Measurements from ENCODE around the gene MIA.
"Not testable (repeated sequence)": the region's sequence is repeated elsewhere in the genome, so short reads cannot be mapped to it uniquely, and the experiment has no call there.

MIA gene

DNA sequence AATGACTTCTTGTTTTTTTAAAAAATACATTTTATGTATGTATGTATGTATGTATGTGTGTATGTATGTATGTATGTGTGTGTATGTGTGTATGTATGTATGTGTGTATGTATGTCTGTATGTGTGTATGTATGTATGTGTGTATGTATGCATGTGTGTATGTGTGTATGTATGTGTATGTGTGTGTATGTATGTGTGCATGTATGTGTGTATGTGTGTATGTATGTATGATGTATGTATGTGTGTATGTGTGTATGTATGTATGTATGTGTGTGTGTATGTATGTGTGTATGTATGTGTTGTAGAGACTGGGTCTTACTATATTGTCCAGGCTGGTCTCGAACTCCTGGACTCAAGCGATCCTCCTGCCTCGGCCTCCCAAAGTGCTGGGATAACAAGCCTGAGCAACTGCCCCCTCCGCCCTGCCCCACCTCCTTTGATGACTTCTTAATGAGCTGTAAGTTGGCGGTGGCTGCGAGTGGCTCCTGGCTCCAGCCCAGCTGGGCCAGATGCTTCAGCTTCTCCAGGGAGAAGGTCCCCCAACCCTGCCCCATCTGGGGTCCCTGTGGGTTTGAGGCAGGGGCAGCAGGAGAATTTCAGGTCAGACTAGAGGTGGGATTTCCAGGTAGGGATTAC is 50.3 kb downstream of the MIA start:
- DNase-seq = not testable (repeated sequence)

DNA sequence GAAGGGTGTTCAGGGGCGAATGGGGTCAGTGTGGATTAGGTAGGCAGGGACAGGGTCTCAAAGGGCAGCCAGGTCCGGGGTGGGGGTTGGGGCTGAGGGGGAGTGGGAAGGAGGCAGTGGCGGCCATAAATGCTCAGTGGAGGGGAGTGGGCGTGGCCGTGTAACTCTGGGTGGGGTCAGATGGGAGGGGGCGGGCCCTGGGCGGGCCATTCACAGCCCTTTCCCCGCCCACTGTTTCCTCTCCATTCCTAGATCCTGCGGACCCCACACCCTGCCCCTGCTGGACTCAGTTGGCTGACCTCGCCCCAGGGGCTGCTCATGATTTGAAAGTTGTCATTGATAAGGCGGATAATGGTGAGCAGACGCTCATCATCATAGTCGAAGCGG is 51.0 kb downstream of the MIA start:
- DNase-seq = not testable (repeated sequence)

DNA sequence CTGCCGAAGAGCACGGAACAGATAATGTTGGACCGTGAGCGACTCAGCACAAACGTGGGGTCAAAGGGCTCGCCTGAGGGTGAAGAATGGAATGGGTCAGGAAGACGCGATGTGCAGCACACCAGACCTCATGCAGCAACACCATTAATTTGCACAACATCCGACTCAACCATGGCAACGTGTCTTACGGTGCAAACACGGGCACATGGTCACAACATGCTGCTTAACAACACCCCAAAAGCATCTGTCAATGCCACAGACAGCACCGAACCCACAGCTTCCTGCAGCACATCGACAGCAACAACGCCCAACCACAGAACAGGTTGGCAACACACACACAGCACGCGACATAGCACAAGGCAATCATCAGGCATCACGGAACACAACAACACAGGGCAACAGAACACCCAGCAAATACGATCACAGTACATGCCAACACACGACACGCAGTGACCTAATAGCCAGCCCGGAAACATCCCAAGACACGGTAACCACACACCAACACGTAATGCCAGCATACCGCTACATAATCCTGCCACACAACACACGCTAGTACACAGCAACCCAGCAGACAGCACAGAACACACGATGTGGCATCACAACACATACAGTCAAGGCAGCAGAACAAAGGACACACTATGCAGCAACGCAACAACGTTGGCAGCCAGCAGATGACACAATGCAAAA is 51.5 kb downstream of the MIA start:
- DNase-seq = peak; percentile 36

Data from stimulated activated naive CD4-positive, alpha-beta T cell treated with Interleukin-2 at 50 U/mL for 16 hours (primary cell).